Ascending aorta (tissue), 2 donors: ENCODE measurements around the gene MSANTD7. TPM values are rescaled to one million over a fixed set of nuclear protein-coding genes. Genes with fewer than 3 reads are reported as not detected.

Source experiments
- DNase-seq, 2 donors: peaks; one replicate each; pipeline ENCODE4 v3.0.0-alpha.2; 2019; ENCODE audit warnings: low spot score in 2 of 2
- H3K27ac ChIP-seq, 2 donors: fragments of 200-600 bp; sonication (generic); one replicate each; pipeline ENCODE4 v1.5.1; 2016 to 2017; ENCODE audit warnings: mild to moderate bottlenecking in 1 of 2
- H3K27me3 ChIP-seq: fragments of 200-600 bp; sonication (generic); one replicate; pipeline ENCODE4 v1.5.1; 2017
- H3K36me3 ChIP-seq, 2 donors: fragments of 200-600 bp; sonication (generic); one replicate each; pipeline ENCODE4 v1.5.1; 2016
- H3K4me1 ChIP-seq, 2 donors: fragments of 200-600 bp; sonication (generic); one replicate each; pipeline ENCODE4 v1.5.1; 2016 to 2017; ENCODE audit warnings: mild to moderate bottlenecking in 1 of 2
- H3K4me3 ChIP-seq, 2 donors: fragments of 200-600 bp; sonication (generic); one replicate each; pipeline ENCODE4 v1.5.1; 2016 to 2017; ENCODE audit warnings: mild to moderate bottlenecking in 1 of 2
- H3K9me3 ChIP-seq, 2 donors: fragments of 200-600 bp; sonication (generic); one replicate each; pipeline ENCODE4 v1.5.1; 2016
- intact Hi-C: fragments of 100-400 bp; cut with DNase I; formaldehyde crosslinking; loops from one replicate; pipeline ENCODE4 v1.15.1; 2023
- total RNA-seq: library from RNA; depleted of rRNA; stranded (reverse); fragments of >200 nt; gene quantifications from one replicate; pipeline ENCODE4 v1.1.0, GENCODE V29; 2016
- TF ChIP-seq, protein P1 (sequence below), 3 experiments: fragments of 200-600 bp in 2 of 3; fragments of 450-650 bp in 1 of 3; sonication (generic) in 2 of 3; IDR thresholded peaks; one replicate each; pipeline ENCODE4 v1.5.1; 2016 to 2019; ENCODE audit warnings: antibody characterized with exemption in 3 of 3, mild to moderate bottlenecking in 1 of 3, moderate library complexity in 1 of 3

The MSANTD7 gene
- total RNA-seq, 1 donor from 2014 or later = 0.64 TPM

DNA sequence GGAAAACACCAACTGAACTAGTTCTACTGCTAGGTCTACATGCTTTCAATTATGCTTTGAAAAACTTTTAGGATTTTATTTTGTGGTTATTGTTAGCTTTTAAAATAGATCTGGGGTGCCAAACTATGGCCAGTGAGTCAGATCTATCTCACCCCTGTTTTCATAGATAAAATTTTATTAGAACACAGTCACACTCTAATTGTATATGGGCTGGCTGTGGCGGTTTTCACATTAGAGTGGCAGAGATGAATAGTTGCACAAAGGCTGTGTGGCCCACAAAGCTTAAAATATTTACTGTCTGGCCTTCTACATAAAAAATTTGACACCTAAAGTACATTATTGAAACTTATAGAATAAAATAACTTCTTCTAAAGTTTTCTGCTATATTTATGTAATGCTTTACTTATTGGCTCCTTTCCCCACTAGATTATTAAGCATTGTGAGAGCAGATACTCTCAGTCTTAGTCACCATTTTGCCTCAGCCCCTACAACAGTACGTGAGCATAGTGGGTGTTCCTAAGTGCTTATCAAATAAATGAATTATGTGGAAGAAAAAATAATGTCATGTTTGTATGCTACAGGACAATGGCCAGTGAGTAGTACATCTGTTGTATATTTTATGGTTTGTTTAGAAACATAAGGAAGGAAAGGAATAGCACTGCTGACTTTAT is 35.1 kb downstream of the MSANTD7 start:
- no peak for DNase-seq
- intact Hi-C loops = no loop called here
- Histone ChIP-seq H3K36me3 (peaks cover 11 to 18% of the 10 kb centered on the region in 2 donors), H3K27me3 (no peaks in the 10 kb centered on the region), H3K4me1 (peaks cover 0 to 4% of the 10 kb centered on the region in 2 donors), H3K9me3 (no peaks in the 10 kb centered on the region), H3K27ac (no peak overlapping the region), H3K4me3 (no peak overlapping the region)
- TF ChIP-seq, protein P1, sequence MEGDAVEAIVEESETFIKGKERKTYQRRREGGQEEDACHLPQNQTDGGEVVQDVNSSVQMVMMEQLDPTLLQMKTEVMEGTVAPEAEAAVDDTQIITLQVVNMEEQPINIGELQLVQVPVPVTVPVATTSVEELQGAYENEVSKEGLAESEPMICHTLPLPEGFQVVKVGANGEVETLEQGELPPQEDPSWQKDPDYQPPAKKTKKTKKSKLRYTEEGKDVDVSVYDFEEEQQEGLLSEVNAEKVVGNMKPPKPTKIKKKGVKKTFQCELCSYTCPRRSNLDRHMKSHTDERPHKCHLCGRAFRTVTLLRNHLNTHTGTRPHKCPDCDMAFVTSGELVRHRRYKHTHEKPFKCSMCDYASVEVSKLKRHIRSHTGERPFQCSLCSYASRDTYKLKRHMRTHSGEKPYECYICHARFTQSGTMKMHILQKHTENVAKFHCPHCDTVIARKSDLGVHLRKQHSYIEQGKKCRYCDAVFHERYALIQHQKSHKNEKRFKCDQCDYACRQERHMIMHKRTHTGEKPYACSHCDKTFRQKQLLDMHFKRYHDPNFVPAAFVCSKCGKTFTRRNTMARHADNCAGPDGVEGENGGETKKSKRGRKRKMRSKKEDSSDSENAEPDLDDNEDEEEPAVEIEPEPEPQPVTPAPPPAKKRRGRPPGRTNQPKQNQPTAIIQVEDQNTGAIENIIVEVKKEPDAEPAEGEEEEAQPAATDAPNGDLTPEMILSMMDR (IDR thresholded peaks at IDR 0.05) = no peak

DNA sequence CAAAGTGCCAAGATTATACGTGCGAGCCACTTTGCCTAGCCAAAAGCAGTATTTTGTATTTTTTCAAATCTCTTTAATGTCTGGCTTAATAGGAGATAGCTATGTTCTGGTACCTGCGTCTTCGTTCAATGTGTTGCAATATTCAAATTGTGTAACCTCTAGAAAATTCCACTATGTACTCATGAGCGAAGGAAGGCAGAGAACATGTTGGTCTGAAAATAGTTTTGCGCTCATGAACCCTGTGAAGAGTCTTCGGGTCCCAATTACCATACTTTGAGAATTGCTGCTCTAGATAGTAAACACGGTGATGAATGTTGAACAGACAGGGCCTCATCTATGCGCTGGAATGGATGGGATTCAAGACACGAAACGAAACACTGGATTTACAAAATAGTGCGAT is 37.8 kb downstream of the MSANTD7 start:
- Histone ChIP-seq H3K27ac (no peak overlapping the region), H3K36me3 (peaks cover 0 to 2% of the 10 kb centered on the region in 2 donors), H3K27me3 (no peaks in the 10 kb centered on the region), H3K9me3 (no peaks in the 10 kb centered on the region), H3K4me1 (peaks cover 0 to 4% of the 10 kb centered on the region in 2 donors), H3K4me3 (no peak overlapping the region)
- TF ChIP-seq, protein P1 (IDR thresholded peaks at IDR 0.05) = no peak
- DNase-seq = no peak
- intact Hi-C loops = no loop called here

DNA sequence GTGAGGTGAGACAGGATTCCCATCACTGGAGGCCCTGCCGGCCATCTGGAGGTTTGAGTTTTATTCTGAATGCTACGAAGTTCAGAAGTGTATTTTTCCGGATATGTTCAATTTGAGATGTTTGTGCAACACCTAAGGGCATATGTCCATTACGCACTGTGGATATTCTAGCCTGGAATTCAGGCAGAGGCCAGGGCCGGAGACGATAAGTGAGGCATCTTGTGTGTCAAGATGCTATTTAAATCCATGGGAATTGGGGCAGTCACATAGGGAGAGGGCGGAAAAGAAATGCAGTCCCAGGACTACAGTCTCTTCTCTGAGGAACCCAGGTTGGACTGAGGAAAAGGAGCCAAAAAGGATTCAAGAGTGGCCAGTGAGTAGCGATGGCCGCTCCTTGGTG is 38.7 kb downstream of the MSANTD7 start:
- TF ChIP-seq, protein P1 (IDR thresholded peaks at IDR 0.05) = no peak
- Histone ChIP-seq H3K36me3 (no peaks in the 10 kb centered on the region), H3K27ac (no peak overlapping the region), H3K4me3 (no peak overlapping the region), H3K27me3 (no peaks in the 10 kb centered on the region), H3K4me1 (peaks cover 0 to 4% of the 10 kb centered on the region in 2 donors), H3K9me3 (no peaks in the 10 kb centered on the region)
- intact Hi-C loops = no loop called here
- no peak for DNase-seq

DNA sequence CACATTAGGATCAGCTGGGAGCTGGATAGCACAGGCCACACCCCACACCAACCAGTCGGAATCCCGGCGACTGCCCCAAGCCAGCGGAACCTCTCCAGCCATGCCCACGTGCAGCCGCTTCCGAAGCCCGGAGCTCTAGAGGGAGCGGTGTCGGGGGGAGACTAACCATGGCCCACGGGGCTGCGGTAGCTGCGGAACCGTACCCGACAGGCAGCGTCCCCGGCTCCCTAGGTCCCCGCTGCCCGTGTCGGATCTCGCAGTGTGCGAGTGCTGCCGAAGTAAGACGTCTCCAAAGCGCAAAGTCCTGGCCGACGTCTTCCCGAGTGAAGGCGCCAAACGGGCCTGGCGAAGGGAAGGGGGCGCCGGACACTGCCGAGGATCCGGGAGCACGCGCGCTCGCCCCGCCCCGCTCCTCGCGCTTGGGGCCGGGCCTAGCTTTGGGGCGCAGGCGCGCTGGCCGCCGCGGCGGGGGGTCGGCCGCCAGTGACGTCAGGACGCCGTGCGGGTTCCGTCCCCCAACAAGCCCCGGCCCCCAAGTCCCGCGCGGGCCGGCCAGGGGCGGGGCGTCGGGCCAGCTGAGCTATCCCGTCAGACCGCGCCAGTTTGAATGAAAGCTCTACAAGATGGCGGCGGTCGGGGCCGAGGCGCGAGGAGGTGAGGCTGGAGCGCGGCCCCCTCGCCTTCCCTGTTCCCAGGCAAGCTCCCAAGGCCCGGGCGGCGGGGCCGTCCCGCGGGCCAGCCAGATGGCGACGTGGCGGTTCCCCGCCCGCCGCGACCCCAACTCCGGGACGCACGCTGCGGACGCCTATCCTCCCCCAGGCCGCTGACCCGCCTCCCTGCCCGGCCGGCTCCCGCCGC is 40.4 kb downstream of the MSANTD7 start, which contains the start of gene SUV39H2:
Gene SUV39H2 (plus strand): TSS at position 601 of the 858 bp plus-strand sequence. CDS start 23 bp downstream, at position 624.
- intact Hi-C loops = loop anchor here (1.0 to 2.0 kb wide), 7 partner anchors 40 to 290 kb away; partner anchors contain the start of genes CDNF, DCLRE1C, HSPA14 and MEIG1
- H3K36me3 ChIP-seq = no peaks in the 10 kb centered on the region
- peaks cover 0 to 4% of the 10 kb centered on the region in 2 donors for H3K4me1 ChIP-seq
- DNase-seq = peak; percentile 86 to 97
- H3K4me3 ChIP-seq = peak within 1 kb of the TSS; percentile 79 to 92
- TF ChIP-seq, protein P1 (IDR thresholded peaks at IDR 0.05) = no peak
- no peaks in the 10 kb centered on the region for H3K9me3 ChIP-seq
- H3K27me3 ChIP-seq = no peaks in the 10 kb centered on the region
- peak within 1 kb of the TSS; percentile 85 to 92 for H3K27ac ChIP-seq

DNA sequence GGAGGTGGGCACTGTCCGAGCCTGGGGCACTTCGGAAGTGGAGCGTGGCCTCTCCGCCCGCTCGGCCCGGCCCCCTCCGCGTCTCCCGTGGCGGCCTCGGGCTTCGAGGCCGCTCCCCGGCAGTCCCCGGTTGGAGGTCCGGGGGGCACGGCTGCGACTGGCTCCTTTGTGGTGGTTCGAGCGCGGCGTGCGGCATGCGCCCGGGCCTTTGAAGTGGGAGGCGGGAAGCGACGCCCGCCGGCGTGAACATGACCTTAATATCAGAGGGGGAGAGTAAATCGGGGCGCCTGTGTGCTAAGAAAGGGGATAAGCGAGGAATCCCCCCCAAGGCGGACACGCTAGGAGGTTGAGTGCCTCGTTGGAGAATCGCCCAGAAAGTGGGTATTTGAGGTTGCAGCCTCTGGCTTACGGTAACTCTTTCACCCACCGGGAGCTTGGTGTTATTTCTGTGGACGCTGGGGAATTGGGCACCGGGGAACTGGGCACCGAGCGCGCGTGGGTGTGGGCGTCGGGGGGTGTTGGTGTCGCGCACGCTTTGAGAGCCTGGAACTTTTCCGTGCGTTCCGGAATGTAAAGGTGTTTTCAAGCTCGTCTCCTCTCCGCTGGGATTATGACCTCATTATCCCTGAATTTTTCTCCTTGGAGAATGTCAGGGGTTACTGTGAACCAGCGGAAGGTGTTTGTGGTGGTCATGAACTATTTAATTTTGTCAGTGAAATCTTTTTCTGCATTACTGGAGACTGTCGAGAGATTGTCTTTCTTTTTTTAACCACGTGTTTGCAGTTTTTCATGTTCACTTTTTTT is 41.2 kb downstream of the MSANTD7 start:
- H3K4me1 ChIP-seq = peaks cover 0 to 4% of the 10 kb centered on the region in 2 donors
- H3K27ac ChIP-seq = peak overlapping the region; percentile 85 to 92
- H3K9me3 ChIP-seq = no peaks in the 10 kb centered on the region
- DNase-seq = no peak
- TF ChIP-seq, protein P1 (IDR thresholded peaks at IDR 0.05) = no peak
- H3K36me3 ChIP-seq = no peaks in the 10 kb centered on the region
- peak overlapping the region; percentile 79 to 92 for H3K4me3 ChIP-seq
- intact Hi-C loops = loop anchor here (2.0 kb wide), 3 partner anchors 217 to 289 kb away; partner anchors contain the start of genes NMT2 and RPP38
- no peaks in the 10 kb centered on the region for H3K27me3 ChIP-seq
